HG03521 (cell line): Measurements from ENCODE around the gene EBP.

Experiments used
- ATAC-seq: cut with Tn5 transposase; IDR thresholded peaks from one replicate; pipeline ENCODE4 v1.9.1; 2021; ENCODE audit warnings: mild to moderate bottlenecking, moderate library complexity; ENCODE audit not compliant: unreplicated experiment

Gene EBP

GRCh38 chrX:48521353-48522243, at the start of gene EBP:
Gene EBP, plus strand, starts transcription at chrX:48521808. Its CDS starts 1,964 bp downstream, at chrX:48523772.
- ATAC-seq, result peak; percentile 95

DNA sequence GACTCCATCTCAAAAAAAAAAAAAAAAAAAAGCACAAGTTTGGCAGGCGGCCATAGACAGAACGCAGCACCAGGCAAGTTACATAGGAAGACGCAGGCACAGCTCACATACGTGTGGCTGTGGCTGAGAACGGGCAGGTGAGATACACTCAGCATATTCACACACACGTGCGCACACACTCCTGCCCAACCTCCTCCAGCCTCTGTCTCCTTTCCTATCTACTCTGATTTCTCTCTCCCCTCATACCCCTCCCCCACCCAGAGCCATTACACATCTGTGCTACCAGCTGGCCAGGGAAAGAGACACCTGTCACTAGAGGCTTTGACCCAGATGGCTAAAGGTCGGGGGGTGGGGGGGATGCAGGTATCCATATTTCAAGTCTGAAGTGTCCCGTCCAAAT, 49.4 kb upstream of the EBP start:
- ATAC-seq, result no peak

DNA sequence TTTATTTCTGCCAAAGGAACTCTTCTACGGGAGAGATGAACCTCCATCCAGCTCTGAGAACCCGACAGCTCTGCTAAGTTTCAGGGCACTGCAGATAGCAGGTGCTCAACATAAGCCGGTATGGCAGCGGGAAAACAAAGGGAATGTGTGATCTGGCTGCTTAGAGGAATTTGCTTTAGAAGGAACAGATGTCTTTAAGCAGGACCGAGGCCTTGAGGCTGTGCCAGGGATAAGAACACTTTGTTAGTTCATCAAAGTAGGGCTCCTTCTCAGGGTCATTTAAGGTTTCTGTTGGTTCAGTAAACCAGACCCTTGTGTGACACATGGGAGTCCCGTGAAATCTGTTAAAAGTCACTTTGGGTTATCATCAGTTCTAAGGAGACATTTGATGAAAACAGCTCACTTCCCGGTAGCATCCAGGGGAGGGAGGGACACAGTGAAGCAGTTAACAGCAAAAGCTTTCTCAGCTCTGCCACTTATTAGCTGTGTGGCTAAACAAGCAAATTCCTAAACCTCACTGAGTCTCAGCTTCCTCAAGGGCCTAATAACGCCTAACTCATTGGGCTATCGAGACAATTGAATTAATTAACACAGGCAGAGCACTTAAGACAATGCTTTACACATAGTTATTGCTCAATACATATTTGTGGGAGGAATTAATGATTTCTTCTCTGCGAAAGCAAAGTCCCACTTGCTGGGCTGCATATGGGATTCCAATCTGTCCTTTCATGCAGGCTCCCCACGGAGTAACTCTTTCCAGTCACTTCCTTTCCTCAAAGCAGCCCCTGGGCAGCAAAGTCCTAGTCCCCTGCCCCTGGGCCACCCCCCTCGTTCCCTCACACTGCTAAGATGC, 48.5 kb upstream of the EBP start:
- no peak for ATAC-seq

DNA sequence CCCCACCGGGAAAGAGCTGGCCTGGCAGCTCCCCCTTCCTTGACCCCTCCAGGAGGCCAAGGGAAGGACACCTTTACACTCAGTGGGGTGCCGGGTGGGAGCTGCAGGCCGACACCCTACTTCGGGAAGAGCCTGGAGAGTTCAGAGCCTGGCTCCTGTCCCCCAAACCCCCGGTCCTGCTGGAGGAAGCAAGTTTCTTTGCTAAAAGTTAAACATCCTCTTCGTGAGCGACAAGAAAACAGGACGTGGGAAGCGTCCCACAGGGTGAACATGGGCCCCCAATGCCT, 48.0 kb upstream of the EBP start:
- ATAC-seq, result no peak

DNA sequence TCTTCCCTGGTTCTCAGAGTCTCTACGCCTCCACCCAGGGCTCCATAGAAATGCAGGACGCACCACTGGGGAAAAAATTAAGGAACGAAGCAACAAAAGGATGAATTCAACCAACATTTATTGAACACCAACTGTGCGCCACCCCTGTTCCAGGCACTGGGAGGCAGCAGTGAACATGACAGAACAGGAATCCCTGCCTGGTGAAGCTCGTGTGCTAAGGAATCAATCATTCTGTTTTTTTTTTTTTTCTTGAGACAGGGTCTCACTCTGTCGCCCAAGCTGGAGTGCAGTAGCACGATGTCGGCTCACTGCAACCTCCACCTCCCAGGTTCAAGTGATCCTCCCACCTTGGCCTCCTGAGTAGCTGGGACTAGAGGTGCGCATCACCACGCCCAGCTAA, 47.5 kb upstream of the EBP start:
- no peak for ATAC-seq

- ATAC-seq, result no peak
Measured at GRCh38 chrX:48474581-48474980, 47.0 kb upstream of the EBP start.

- no peak for ATAC-seq
Measured at GRCh38 chrX:48475296-48475695, 46.3 kb upstream of the EBP start.

DNA sequence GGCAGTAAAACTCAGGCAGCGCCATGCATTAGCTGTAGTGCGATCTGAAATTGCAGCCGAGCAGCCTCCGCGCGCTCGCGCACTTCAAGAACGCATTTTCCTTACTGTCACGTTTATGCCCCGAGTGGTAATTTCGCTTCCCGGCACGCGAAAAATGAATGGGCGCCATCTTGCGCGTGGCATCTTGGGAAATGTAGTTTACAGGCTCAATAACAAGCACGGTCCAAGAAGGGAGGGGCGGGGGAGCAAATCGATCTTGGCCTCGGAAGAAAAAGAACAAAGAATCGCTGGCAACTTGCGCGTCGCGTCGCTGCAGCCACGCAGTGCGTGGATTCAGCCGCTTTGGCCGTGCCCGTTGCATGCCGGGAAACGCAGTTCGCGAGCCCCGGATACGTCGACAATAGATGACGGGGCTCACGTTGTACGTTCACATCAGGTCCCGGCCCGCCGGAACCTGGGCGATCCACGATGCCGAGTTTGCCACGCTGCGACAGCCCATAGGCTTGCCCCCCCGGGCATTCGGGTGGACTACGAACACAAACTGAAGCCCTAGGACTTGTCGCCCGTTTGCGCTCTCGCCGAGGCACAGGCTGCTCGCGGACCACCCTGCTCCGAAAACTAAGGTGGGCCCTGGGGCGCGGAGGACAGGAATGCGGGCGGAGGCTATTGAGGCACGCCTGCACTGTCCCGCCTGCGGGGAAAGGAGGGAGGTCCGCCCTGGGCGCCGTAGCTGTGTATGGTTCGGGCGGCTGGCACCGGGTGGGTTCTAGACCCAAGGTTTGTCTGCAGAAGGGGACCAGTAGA, 45.6 kb upstream of the EBP start, which contains the start of gene FTSJ1:
Gene FTSJ1 (plus strand): TSS at position 426 of the 804 bp plus-strand sequence. CDS start 1,849 bp downstream, outside the sequence.
- ATAC-seq, result peak; percentile 94

- no peak for ATAC-seq
Measured at GRCh38 chrX:48476919-48477318, 44.7 kb upstream of the EBP start.

- no peak for ATAC-seq
Measured at GRCh38 chrX:48477960-48478755, 43.5 kb upstream of the EBP start.

DNA sequence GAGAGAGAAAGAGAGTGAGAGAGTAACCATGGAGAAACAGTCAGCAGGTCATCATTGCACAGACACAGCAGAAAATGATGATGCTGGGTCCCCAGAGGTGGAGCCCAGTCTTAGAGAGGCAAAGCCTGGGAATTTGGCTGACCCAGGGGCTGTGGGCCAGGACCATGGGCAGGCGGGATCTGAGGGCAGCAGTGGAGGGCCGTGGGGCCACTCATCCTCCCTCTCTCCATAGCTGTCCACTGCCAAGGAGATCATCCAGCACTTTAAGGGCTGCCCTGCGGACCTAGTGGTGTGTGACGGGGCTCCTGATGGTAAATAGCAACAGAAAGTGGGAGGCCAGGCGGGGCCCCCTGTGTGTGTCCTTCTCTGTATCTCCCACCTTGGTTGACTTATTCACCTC, 42.8 kb upstream of the EBP start:
- no peak for ATAC-seq

DNA sequence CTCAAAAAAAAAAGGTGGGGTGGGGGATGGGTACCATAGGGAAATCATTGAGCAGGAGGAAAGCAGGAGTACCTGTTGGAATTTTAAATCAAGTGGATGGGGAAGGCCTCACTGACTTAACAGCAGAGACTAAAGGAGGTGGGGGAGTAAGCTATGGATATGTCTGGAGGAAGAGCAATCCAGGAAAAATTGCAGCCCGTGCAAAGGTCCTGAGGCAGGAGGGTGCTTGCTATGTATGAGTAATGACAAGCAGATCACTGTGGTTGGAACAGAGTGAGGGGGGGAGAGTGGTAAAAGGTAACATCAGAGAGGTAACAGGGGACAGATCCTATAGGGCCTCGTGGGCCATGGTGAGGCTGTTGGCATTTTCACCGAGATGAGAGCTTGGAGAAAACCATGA, 41.5 kb upstream of the EBP start:
- no peak for ATAC-seq

DNA sequence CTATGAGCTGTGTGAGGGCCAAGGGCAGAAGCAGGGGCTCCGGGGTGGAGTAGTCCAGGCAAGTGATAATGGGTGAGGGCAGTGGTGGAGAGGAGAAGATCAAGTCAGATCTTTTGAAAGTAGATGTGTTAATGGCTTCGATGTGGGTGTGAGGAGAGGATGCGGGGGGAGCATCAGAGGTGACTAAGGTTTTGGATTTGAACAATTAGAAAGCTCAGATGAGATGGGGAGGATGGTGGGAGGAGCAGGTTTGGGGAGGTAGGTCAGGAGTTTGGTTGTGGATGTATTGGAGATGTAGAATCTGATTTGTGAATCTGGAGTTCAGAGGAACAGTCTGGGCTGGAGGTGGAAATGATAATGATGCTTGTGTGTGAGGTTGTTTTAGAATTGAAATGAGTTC, 41.0 kb upstream of the EBP start:
- ATAC-seq, result no peak

DNA sequence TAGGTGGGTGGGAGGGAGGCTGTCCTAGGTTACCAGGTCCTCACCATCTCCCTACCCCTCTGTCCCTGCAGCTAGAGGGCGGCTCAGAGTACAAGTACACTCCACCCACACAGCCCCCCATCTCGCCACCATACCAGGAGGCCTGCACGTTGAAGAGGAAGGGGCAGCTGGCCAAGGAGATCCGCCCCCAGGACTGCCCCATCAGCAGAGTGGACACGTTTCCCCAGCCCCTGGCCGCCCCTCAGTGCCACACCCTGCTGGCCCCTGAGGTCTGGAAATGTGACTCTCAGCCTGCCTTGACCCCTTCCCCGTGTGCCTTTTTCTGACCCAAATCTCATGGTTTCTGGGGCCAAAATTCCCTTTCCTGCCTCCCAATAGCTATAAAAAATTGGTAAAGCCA, 39.1 kb upstream of the EBP start:
- ATAC-seq, result no peak

GRCh38 chrX:48487362-48487798, 34.2 kb upstream of the EBP start:
- no peak for ATAC-seq

- no peak for ATAC-seq
Measured at GRCh38 chrX:48488034-48488433, 33.6 kb upstream of the EBP start.

- ATAC-seq, result no peak
Measured at GRCh38 chrX:48489296-48489695, 32.3 kb upstream of the EBP start.

DNA sequence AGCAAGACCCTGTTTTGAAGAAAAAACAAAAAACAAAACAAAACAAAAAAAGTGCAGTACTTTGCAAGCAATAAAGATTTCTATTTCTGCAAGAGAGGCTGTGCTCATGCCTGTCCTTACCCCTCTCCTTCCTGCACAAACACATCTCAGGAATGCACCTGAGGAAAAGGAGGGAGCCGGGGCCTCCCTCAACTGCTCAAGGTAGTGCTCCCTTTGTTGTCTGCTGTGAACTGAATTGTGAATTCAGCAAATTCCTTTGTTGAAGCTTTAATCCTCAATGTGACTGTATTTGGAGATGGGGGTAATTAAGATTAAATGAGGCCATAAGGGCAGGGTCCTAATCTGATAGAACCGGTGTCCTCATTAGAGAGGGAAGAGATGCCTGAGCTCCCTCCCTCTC, 31.7 kb upstream of the EBP start:
- ATAC-seq, result no peak

GRCh38 chrX:48490661-48491060, 30.9 kb upstream of the EBP start:
- ATAC-seq, result no peak

GRCh38 chrX:48491809-48492208, 29.8 kb upstream of the EBP start:
- no peak for ATAC-seq
